Medulla oblongata (tissue), 1 donor: Measurements from ENCODE around the gene RAB11FIP3.

Experiments
- DNase-seq: peaks from one replicate; pipeline ENCODE4 v3.0.0-alpha.2; 2015; ENCODE audit errors: extremely low spot score

Gene RAB11FIP3

DNA sequence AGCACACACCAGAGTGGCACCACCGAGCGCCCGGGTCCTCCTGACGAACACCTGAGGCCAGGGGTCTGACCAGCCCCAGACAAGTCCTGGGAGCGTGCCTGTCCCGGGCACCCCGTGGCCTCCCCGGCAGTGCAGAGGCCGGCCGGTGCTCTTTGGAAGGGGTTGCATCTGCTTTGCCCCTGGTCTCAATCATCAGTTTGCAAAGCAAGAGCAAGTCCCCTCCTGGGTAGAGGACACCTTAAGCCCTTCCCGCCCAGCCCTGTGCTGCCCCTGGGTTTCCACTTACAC lies 90.4 kb downstream of the RAB11FIP3 start:
- DNase-seq: no peak

DNA sequence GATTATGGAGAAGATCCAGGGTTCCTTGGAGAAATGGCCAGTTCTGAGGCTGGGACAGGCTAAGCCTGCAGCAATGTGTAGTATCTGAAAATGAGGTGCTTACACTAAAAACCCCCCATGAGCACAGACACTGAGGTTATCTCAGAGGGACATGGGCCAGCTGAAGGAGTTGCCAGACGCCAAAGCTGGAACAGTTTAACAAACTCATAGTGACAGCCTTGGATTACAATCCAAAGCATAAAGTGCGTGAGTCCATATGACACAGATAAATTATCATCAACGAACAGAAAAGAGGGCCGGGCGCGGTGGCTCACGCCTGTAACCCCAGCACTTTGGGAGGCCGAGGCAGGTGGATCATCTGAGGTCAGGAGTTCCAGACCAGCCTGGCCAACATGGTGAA lies 90.9 kb downstream of the RAB11FIP3 start:
- DNase-seq: no peak

DNA sequence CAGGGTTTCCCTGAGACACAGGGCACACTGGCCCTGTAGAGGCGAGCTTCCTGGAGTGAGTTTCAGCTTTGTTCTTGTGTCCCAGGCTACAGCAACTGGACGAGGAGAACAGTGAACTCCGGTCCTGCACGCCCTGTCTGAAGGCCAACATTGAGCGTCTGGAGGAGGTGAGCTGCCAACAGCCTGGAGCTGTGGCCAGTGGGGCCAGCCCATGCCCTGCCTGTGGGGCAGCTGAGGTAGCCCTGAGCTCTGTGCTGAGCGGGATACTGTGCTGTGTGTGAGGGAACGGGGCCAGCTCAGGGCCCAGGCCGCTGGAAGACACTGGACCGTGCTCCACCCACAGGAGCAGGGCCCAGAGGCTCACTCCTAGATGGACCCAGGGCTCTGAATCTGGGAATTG lies 93.4 kb downstream of the RAB11FIP3 start:
- DNase-seq: peak; percentile 55

GRCh38 chr16:519425-519824 lies 94.0 kb downstream of the RAB11FIP3 start:
- no peak for DNase-seq

- no peak for DNase-seq
These were observed 94.6 kb downstream of the RAB11FIP3 start for GRCh38 chr16:519841-520687.

DNA sequence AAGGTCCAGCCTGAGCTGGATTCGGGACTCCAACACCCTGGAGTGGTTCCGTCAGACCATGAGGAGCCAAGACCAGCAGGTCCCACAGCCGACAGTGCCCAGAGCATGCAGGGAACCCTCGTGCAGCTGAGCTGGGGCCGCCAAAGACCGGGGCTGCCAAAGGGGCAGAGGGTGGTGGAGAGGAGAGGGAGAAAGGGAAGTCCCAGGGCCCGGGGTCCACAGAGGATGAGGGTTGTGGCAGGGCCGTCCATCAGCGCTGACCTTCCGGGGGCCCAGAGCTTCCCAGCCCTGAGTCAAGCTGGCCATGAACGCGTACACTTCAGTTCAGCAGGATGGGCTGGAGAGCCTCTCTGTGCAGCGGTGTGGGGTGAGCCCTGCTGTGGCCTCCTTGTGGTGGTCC lies 95.4 kb downstream of the RAB11FIP3 start:
- no peak for DNase-seq

DNA sequence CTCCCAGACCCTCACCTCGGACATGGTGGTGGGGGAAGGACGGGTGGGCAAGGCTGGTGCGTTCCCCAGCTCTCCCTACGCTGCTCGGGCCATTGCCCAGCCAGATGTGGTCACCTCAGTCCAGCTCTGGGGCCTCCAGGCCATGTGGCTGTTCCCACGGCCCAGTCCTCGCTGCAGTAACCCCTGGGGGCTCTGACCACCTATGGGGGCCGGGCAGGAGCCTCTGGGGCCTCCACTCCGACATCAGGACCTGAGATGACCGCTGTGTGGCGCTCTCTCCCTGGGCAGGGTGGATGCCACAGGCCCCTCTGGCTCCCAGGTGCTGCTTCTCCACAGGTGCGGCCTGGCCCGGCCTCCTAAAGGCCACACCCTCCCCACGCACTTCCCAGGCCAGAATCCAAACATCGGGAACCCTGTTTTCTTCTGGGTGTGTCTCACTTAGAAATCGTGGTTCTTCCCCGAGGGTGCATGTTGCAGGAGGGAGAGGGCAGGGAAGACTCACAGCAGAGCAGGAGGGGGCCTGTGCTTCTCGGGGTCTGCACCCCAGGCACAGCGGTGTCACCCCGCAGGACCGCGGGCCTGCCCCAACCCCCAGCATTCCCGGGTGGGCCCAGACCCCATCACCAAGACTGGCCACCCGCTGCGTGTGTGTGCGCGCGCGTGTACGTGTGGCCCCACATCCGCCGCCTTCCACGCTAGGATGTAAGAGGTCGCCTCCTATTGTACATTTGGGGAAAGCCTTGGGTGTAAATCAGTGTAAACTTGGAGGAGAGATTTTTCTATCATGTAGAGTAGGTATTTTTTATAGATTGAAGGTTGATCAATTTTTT lies 96.1 kb downstream of the RAB11FIP3 start:
- DNase-seq: no peak

DNA sequence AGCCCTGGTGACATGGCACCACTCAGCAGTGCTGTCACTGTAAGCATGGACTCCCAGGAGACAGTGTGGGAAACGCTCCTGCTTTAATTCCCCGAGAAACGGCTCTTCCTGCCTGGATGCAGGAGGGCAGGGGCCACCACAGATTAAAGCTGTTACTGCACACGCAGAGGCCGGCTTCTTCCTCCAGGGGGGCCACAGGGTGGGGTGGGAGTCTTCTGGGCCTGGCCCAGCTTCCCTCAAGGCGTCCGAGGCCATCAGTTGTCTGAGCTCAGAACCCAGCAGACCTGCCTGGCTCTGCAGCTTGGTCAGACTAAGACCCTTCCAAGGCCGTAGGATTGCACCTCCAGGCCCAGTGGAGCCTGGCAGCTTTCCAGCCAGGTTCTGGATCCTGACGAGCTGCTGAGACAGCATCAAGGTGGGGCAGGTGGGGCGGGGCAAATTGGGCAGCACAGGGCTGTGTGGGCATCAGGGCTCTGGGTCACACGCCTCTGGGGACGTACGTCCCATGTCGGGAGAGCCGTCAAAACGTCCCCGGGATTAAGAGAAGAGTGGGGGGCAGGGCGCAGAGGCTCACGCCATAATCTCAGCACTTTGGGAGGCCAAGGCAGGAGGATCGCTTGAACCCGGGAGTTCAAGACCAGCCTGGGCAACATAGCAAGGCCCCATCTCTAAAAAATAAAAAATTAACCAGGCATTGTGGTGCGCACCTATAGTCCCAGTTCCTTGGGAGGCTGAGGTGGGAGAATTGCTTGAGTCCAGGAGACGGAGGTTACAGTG lies 97.1 kb downstream of the RAB11FIP3 start:
- DNase-seq: no peak

- no peak for DNase-seq
These were observed 97.8 kb downstream of the RAB11FIP3 start for GRCh38 chr16:523097-523741.

- peak; percentile 15 for DNase-seq
These were observed 99.0 kb downstream of the RAB11FIP3 start for GRCh38 chr16:524274-525040.

- no peak for DNase-seq
These were observed 99.7 kb downstream of the RAB11FIP3 start for GRCh38 chr16:525123-525519.

GRCh38 chr16:525520-526180 lies 100.2 kb downstream of the RAB11FIP3 start:
- DNase-seq: no peak

- DNase-seq: peak; percentile 8
These were observed 100.9 kb downstream of the RAB11FIP3 start for GRCh38 chr16:526181-527014.

DNA sequence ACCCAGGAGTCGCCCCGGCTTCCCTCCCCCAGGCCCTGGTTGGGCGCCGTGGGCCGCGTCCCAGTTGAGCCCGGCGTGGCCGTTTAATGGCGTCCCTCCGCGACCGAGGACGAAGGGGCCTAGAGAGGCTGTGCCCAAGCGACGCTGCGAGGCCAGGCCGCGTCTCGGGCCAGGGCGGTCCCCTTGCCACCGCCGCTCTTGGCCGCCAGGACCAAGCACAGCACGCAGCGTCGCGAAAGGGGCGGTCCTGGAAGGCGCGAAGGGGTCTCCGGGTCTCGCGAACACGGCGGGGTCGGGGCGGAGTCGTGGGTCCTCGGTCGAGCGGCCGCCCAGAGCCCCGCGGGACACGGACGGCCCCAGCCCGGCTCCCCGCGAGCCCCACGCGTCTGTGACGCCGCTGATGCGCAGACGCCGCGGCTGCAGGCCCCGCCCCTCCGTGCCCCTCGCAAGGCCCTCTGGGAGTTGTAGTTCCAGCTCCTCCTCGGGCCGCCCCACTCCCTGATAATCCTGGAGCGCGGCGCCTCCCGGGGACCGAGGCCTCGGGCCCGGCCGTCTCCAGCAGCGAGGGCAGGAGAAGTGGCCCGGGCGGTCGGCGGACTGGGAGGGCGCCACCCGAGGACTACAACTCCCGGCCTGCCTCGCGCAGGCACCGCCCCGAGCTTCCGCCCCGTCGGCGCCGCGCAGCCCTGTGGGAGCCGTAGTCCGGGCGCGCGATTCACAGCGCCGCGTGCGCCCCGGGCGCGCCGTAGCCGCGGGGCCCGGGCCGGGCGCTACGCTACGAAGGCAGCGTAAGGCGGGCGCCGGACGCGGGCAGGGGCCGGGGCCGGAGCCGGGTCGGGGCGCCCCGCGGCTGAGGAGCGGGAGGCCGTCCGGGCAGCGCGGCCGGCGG lies 101.8 kb downstream of the RAB11FIP3 start, which contains the start of gene CAPN15:
Gene CAPN15, plus strand, starts transcription at position 698 of the 889 bp plus-strand sequence. CDS start 19,127 bp downstream, outside the sequence.
- DNase-seq: peak; percentile 88

GRCh38 chr16:528111-529011 lies 102.9 kb downstream of the RAB11FIP3 start:
- no peak for DNase-seq

- no peak for DNase-seq
These were observed 103.6 kb downstream of the RAB11FIP3 start for GRCh38 chr16:529012-529575.
